ENCODE data around the gene OR10H2.
"Not testable (repeated sequence)": the region's sequence is repeated elsewhere in the genome, so short reads cannot be mapped to it uniquely, and the experiment has no call there.

The OR10H2 gene

GRCh38 chr19:15727724-15728123, at the start of gene OR10H2:
Gene OR10H2, plus strand, starts transcription at chr19:15728024. Its CDS starts 20 bp downstream, at chr19:15728044.
- Histone ChIP-seq H3K27ac (ENCODE audit: low read length) (no peak within 1 kb of the TSS), H3K4me1 (ENCODE audit: control insufficient read depth, insufficient read depth, low read length) (no peaks in the 10 kb centered on the region), H3K27me3 (ENCODE audit: control insufficient read depth, insufficient read depth, low read length) (no peaks in the 10 kb centered on the region), H3K9me3 (ENCODE audit: control insufficient read depth, insufficient read depth, low read length) (peaks cover 23% of the 10 kb centered on the region), H3K4me3 (ENCODE audit: low read length) (no peak within 1 kb of the TSS), H3K36me3 (ENCODE audit: control insufficient read depth, insufficient read depth, low read length) (no peaks in the 10 kb centered on the region)
- DNase-seq (ENCODE audit: low read depth, low spot score), result no peak
- no CpG with 5 or more reads among the region's 5 CpGs for WGBS (ENCODE audit: insufficient coverage, insufficient read length)

- peaks cover 17% of the 10 kb centered on the region for H3K9me3 ChIP-seq (ENCODE audit: control insufficient read depth, insufficient read depth, low read length)
- no peak overlapping the region for H3K4me3 ChIP-seq (ENCODE audit: low read length)
- no peak overlapping the region for H3K27ac ChIP-seq (ENCODE audit: low read length)
- H3K4me1 ChIP-seq (ENCODE audit: control insufficient read depth, insufficient read depth, low read length), result no peaks in the 10 kb centered on the region
- H3K36me3 ChIP-seq (ENCODE audit: control insufficient read depth, insufficient read depth, low read length), result no peaks in the 10 kb centered on the region
- DNase-seq (ENCODE audit: low read depth, low spot score), result no peak
- no CpG with 5 or more reads among the region's 4 CpGs for WGBS (ENCODE audit: insufficient coverage, insufficient read length)
- no peaks in the 10 kb centered on the region for H3K27me3 ChIP-seq (ENCODE audit: control insufficient read depth, insufficient read depth, low read length)
Measured at GRCh38 chr19:15679089-15679488, 48.7 kb upstream of the OR10H2 start.

GRCh38 chr19:15679865-15680264, 48.0 kb upstream of the OR10H2 start:
- H3K4me1 ChIP-seq (ENCODE audit: control insufficient read depth, insufficient read depth, low read length); H3K4me3 ChIP-seq (ENCODE audit: low read length); DNase-seq (ENCODE audit: low read depth, low spot score); H3K27me3 ChIP-seq (ENCODE audit: control insufficient read depth, insufficient read depth, low read length); H3K27ac ChIP-seq (ENCODE audit: low read length); H3K36me3 ChIP-seq (ENCODE audit: control insufficient read depth, insufficient read depth, low read length): not testable (repeated sequence)
- peaks cover 19% of the 10 kb centered on the region for H3K9me3 ChIP-seq (ENCODE audit: control insufficient read depth, insufficient read depth, low read length)
- no CpG with 5 or more reads among the region's 4 CpGs for WGBS (ENCODE audit: insufficient coverage, insufficient read length)

GRCh38 chr19:15680478-15681322, 47.1 kb upstream of the OR10H2 start:
- no peaks in the 10 kb centered on the region for H3K4me1 ChIP-seq (ENCODE audit: control insufficient read depth, insufficient read depth, low read length)
- no peak for DNase-seq (ENCODE audit: low read depth, low spot score)
- no CpG with 5 or more reads among the region's 8 CpGs for WGBS (ENCODE audit: insufficient coverage, insufficient read length)
- peaks cover 21% of the 10 kb centered on the region for H3K9me3 ChIP-seq (ENCODE audit: control insufficient read depth, insufficient read depth, low read length)
- no peaks in the 10 kb centered on the region for H3K27me3 ChIP-seq (ENCODE audit: control insufficient read depth, insufficient read depth, low read length)
- H3K4me3 ChIP-seq (ENCODE audit: low read length), result no peak overlapping the region
- no peaks in the 10 kb centered on the region; the same call in 1 of the 2 replicates for H3K36me3 ChIP-seq (ENCODE audit: control insufficient read depth, insufficient read depth, low read length)
- no peak overlapping the region for H3K27ac ChIP-seq (ENCODE audit: low read length)

GRCh38 chr19:15683411-15683810, 44.4 kb upstream of the OR10H2 start:
- Histone ChIP-seq H3K4me1 (ENCODE audit: control insufficient read depth, insufficient read depth, low read length) (no peaks in the 10 kb centered on the region), H3K36me3 (ENCODE audit: control insufficient read depth, insufficient read depth, low read length) (no peaks in the 10 kb centered on the region; the same call in 1 of the 2 replicates), H3K27me3 (ENCODE audit: control insufficient read depth, insufficient read depth, low read length) (no peaks in the 10 kb centered on the region), H3K27ac (ENCODE audit: low read length) (no peak overlapping the region), H3K4me3 (ENCODE audit: low read length) (no peak overlapping the region), H3K9me3 (ENCODE audit: control insufficient read depth, insufficient read depth, low read length) (peaks cover 25% of the 10 kb centered on the region)
- WGBS (ENCODE audit: insufficient coverage, insufficient read length), result no CpG with 5 or more reads among the region's 10 CpGs
- no peak for DNase-seq (ENCODE audit: low read depth, low spot score)

- Histone ChIP-seq H3K36me3 (ENCODE audit: control insufficient read depth, insufficient read depth, low read length) (no peaks in the 10 kb centered on the region; the same call in 1 of the 2 replicates), H3K4me3 (ENCODE audit: low read length) (no peak overlapping the region), H3K9me3 (ENCODE audit: control insufficient read depth, insufficient read depth, low read length) (peaks cover 19% of the 10 kb centered on the region), H3K4me1 (ENCODE audit: control insufficient read depth, insufficient read depth, low read length) (no peaks in the 10 kb centered on the region), H3K27ac (ENCODE audit: low read length) (no peak overlapping the region), H3K27me3 (ENCODE audit: control insufficient read depth, insufficient read depth, low read length) (no peaks in the 10 kb centered on the region)
- no CpG with 5 or more reads among the region's 9 CpGs for WGBS (ENCODE audit: insufficient coverage, insufficient read length)
- DNase-seq (ENCODE audit: low read depth, low spot score), result no peak
Measured at GRCh38 chr19:15684828-15685227, 43.0 kb upstream of the OR10H2 start.

GRCh38 chr19:15696654-15697194, 31.1 kb upstream of the OR10H2 start:
- peaks cover 19% of the 10 kb centered on the region for H3K9me3 ChIP-seq (ENCODE audit: control insufficient read depth, insufficient read depth, low read length)
- WGBS (ENCODE audit: insufficient coverage, insufficient read length), result no CpG with 5 or more reads among the region's 19 CpGs
- H3K4me3 ChIP-seq (ENCODE audit: low read length), result no peak overlapping the region
- no peaks in the 10 kb centered on the region for H3K36me3 ChIP-seq (ENCODE audit: control insufficient read depth, insufficient read depth, low read length)
- H3K4me1 ChIP-seq (ENCODE audit: control insufficient read depth, insufficient read depth, low read length), result no peaks in the 10 kb centered on the region; the same call in 1 of the 2 replicates
- H3K27ac ChIP-seq (ENCODE audit: low read length), result no peak overlapping the region
- no peak for DNase-seq (ENCODE audit: low read depth, low spot score)
- H3K27me3 ChIP-seq (ENCODE audit: control insufficient read depth, insufficient read depth, low read length), result no peaks in the 10 kb centered on the region

GRCh38 chr19:15701757-15702533, 25.9 kb upstream of the OR10H2 start:
- DNase-seq (ENCODE audit: low read depth, low spot score), result no peak
- Histone ChIP-seq H3K4me3 (ENCODE audit: low read length) (no peak overlapping the region), H3K9me3 (ENCODE audit: control insufficient read depth, insufficient read depth, low read length) (peaks cover 14% of the 10 kb centered on the region), H3K36me3 (ENCODE audit: control insufficient read depth, insufficient read depth, low read length) (no peaks in the 10 kb centered on the region), H3K27me3 (ENCODE audit: control insufficient read depth, insufficient read depth, low read length) (no peaks in the 10 kb centered on the region), H3K4me1 (ENCODE audit: control insufficient read depth, insufficient read depth, low read length) (no peaks in the 10 kb centered on the region), H3K27ac (ENCODE audit: low read length) (no peak overlapping the region)
- no CpG with 5 or more reads among the region's 4 CpGs for WGBS (ENCODE audit: insufficient coverage, insufficient read length)

- WGBS (ENCODE audit: insufficient coverage, insufficient read length), result no CpG with 5 or more reads among the region's 7 CpGs
- H3K27me3 ChIP-seq (ENCODE audit: control insufficient read depth, insufficient read depth, low read length), result no peaks in the 10 kb centered on the region
- H3K27ac ChIP-seq (ENCODE audit: low read length), result no peak overlapping the region
- H3K9me3 ChIP-seq (ENCODE audit: control insufficient read depth, insufficient read depth, low read length), result peaks cover 10% of the 10 kb centered on the region
- H3K36me3 ChIP-seq (ENCODE audit: control insufficient read depth, insufficient read depth, low read length), result no peaks in the 10 kb centered on the region
- H3K4me3 ChIP-seq (ENCODE audit: low read length), result no peak overlapping the region
- no peaks in the 10 kb centered on the region for H3K4me1 ChIP-seq (ENCODE audit: control insufficient read depth, insufficient read depth, low read length)
- DNase-seq (ENCODE audit: low read depth, low spot score), result no peak
Measured at GRCh38 chr19:15702534-15702930, 25.3 kb upstream of the OR10H2 start.

- H3K27ac ChIP-seq (ENCODE audit: low read length), result no peak overlapping the region
- no CpG with 5 or more reads among the region's 3 CpGs for WGBS (ENCODE audit: insufficient coverage, insufficient read length)
Measured at GRCh38 chr19:15714638-15715037, 13.2 kb upstream of the OR10H2 start.

More at GRCh38 chr19:15714638-15715037, 13.2 kb upstream of the OR10H2 start:
- H3K4me3 ChIP-seq (ENCODE audit: low read length), result no peak overlapping the region
- no peaks in the 10 kb centered on the region for H3K4me1 ChIP-seq (ENCODE audit: control insufficient read depth, insufficient read depth, low read length)
- no peaks in the 10 kb centered on the region for H3K36me3 ChIP-seq (ENCODE audit: control insufficient read depth, insufficient read depth, low read length)
- H3K9me3 ChIP-seq (ENCODE audit: control insufficient read depth, insufficient read depth, low read length), result peaks cover 17% of the 10 kb centered on the region
- DNase-seq (ENCODE audit: low read depth, low spot score), result no peak
- no peaks in the 10 kb centered on the region for H3K27me3 ChIP-seq (ENCODE audit: control insufficient read depth, insufficient read depth, low read length)
